Upper lobe of right lung (tissue), 1 donor: ENCODE results near the gene RNF34. TPM values are rescaled to one million over a fixed set of nuclear protein-coding genes. Genes with fewer than 3 reads are reported as not detected.

Source experiments
- ATAC-seq: fragments of 200-7000 bp; cut with Tn5 transposase; one replicate; pipeline ENCODE4 v1.9.1; 2020; ENCODE audit warnings: mild to moderate bottlenecking, moderate library complexity
- DNase-seq: peaks from one replicate; pipeline ENCODE4 v3.0.0-alpha.2; 2020
- H3K27ac ChIP-seq: fragments of 200-600 bp; one replicate; pipeline ENCODE4 v1.8.0; 2022
- H3K27me3 ChIP-seq: fragments of 200-600 bp; one replicate; pipeline ENCODE4 v1.8.0; 2022; ENCODE audit warnings: mild to moderate bottlenecking
- H3K36me3 ChIP-seq: fragments of 200-600 bp; one replicate; pipeline ENCODE4 v1.8.0; 2022
- H3K4me1 ChIP-seq: fragments of 200-600 bp; one replicate; pipeline ENCODE4 v1.8.0; 2022
- H3K4me3 ChIP-seq: fragments of 200-600 bp; one replicate; pipeline ENCODE4 v1.8.0; 2022; ENCODE audit warnings: mild to moderate bottlenecking
- H3K9me3 ChIP-seq: fragments of 200-600 bp; one replicate; pipeline ENCODE4 v1.8.0; 2022
- intact Hi-C: fragments of 100-400 bp; cut with DNase I; formaldehyde crosslinking; loops from one replicate; pipeline ENCODE4 v1.11.0; 2022
- total RNA-seq: library from RNA; stranded (reverse); fragmentation: NEBNext Ultra II Directional; extraction: Animal tissue kit (Norgen Biotek cat#: 25700); gene quantifications from one replicate; pipeline ENCODE4 v1.2.1, GENCODE V29; 2021
- TF ChIP-seq, protein P1 (sequence below): fragments of 200-600 bp; IDR thresholded peaks from one replicate; pipeline ENCODE4 v1.8.0; 2022; ENCODE audit warnings: antibody characterized with exemption
- donor health status: DM: no; HTN: yes; CAD: no; lungs with severe emphysema.

RNF34 gene
- total RNA-seq, 1 donor from 2014 or later = 29.5 TPM

DNA sequence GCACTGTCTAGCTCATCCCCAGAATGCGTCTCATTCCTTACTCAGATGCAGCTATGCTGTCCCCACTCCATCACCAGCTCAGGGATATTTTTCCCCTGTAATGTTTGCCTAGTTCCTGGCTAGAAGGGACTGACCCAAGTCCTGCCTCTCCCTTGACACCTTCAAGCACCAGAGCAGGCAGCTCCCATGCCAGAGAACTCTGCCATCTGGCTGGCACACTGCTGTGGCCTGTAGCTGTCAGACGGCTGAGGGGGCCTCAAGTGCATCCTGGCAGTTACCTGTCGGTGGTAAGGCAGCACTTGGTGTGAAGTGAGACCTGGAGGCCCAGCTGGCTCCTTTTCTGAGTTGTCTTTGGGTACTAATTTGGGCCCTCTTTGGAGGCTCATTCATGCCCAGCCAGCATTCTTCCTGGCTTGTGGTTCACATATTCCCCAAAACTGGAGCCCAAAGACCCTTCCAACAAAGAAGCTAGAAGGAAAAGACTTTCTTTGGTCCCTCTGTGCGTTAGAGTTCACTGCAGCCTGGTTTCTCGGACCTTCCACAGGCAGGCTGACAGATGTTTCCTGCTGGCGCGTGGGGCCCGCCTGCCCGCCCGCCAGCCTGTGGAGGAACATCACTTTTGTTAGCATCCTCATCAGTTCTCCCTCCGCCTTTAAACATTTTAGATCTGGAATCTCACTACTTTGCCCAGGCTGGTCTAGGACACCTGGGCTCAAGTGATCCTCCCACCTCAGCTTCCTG is 33.0 kb downstream of the RNF34 start:
- Histone ChIP-seq H3K36me3 (peaks cover 75% of the 10 kb centered on the region), H3K4me3 (no peak overlapping the region), H3K27me3 (no peaks in the 10 kb centered on the region), H3K9me3 (no peaks in the 10 kb centered on the region), H3K27ac (no peak overlapping the region), H3K4me1 (no peaks in the 10 kb centered on the region)
- intact Hi-C loops = no loop called here
- DNase-seq (no peak), ATAC-seq (no peak)
- TF ChIP-seq, protein P1, sequence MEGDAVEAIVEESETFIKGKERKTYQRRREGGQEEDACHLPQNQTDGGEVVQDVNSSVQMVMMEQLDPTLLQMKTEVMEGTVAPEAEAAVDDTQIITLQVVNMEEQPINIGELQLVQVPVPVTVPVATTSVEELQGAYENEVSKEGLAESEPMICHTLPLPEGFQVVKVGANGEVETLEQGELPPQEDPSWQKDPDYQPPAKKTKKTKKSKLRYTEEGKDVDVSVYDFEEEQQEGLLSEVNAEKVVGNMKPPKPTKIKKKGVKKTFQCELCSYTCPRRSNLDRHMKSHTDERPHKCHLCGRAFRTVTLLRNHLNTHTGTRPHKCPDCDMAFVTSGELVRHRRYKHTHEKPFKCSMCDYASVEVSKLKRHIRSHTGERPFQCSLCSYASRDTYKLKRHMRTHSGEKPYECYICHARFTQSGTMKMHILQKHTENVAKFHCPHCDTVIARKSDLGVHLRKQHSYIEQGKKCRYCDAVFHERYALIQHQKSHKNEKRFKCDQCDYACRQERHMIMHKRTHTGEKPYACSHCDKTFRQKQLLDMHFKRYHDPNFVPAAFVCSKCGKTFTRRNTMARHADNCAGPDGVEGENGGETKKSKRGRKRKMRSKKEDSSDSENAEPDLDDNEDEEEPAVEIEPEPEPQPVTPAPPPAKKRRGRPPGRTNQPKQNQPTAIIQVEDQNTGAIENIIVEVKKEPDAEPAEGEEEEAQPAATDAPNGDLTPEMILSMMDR = no peak

DNA sequence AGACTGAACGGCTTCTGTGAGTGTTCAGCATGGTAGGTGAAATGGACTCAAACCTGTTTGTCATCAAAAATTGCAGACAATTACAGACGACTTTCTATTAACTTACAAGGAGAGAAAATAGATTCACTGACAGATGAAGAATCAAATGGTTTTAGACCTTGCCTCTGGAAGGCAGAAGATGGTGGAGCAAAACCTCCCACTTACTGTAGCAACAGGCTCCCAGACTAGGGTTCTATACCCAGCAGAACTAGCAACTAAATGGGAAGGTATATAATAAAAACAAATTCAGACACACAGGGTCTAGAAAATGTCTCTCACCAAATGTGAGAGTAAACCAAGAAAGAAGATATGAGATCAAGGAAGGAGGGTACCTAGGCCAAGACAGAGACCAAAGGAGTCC is 36.8 kb downstream of the RNF34 start:
- DNase-seq = no peak
- intact Hi-C loops = no loop called here
- no peaks in the 10 kb centered on the region for H3K4me1 ChIP-seq
- no peaks in the 10 kb centered on the region for H3K9me3 ChIP-seq
- ATAC-seq = no peak
- no peak overlapping the region for H3K27ac ChIP-seq
- H3K4me3 ChIP-seq = no peak overlapping the region
- H3K36me3 ChIP-seq = peaks cover 73% of the 10 kb centered on the region
- TF ChIP-seq, protein P1 = no peak
- no peaks in the 10 kb centered on the region for H3K27me3 ChIP-seq

DNA sequence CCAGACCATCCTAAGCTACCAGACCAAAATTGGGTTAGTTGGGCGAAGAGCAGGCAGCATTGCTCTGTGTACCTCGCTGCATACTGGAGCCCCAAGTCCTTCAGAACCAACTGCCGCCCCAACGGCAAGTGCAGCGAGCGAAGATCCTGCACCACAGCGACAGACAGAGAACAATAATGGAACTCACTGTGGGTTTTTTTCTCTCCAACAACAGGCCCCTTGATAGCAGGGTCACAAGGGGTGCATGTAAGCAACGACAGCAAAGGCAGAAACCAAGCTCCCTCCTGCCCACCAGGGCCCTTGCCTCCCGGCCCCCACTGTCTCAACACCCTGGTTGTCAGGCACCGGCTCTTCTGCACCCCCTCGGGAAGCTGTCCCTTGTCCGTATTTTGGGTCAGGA is 39.0 kb downstream of the RNF34 start:
- intact Hi-C loops = no loop called here
- TF ChIP-seq, protein P1 = no peak
- Histone ChIP-seq H3K9me3 (no peaks in the 10 kb centered on the region), H3K27ac (no peak overlapping the region), H3K27me3 (no peaks in the 10 kb centered on the region), H3K36me3 (peaks cover 66% of the 10 kb centered on the region), H3K4me3 (no peak overlapping the region), H3K4me1 (no peaks in the 10 kb centered on the region)
- no peak for DNase-seq
- ATAC-seq = no peak

DNA sequence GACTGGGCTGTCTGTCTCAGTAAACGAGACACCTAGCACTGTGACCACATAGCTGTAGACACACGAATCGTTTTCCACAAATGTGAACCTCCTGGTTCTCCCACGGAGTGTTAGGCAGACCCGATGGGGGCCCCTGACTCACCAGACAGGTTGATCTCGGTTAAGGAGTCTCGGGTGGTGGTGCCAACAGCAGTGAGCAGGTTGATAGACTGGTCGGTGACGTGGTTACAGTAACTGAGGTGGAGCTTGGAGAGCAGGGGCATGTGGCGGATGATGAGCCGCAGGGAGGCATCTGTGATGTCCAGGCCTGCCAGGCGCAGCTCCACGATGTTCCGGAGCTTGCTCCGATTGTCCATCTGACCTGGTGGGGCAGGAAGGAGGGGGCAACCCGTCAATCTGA is 39.8 kb downstream of the RNF34 start:
- TF ChIP-seq, protein P1 = no peak
- ATAC-seq = no peak
- H3K27me3 ChIP-seq = no peaks in the 10 kb centered on the region
- intact Hi-C loops = loop anchor here (10.0 kb wide), 1 partner anchor 105 kb away; no protein-coding TSS in a partner anchor
- no peak overlapping the region for H3K27ac ChIP-seq
- no peak for DNase-seq
- H3K4me3 ChIP-seq = no peak overlapping the region
- H3K36me3 ChIP-seq = peaks cover 62% of the 10 kb centered on the region
- H3K4me1 ChIP-seq = no peaks in the 10 kb centered on the region
- H3K9me3 ChIP-seq = no peaks in the 10 kb centered on the region

DNA sequence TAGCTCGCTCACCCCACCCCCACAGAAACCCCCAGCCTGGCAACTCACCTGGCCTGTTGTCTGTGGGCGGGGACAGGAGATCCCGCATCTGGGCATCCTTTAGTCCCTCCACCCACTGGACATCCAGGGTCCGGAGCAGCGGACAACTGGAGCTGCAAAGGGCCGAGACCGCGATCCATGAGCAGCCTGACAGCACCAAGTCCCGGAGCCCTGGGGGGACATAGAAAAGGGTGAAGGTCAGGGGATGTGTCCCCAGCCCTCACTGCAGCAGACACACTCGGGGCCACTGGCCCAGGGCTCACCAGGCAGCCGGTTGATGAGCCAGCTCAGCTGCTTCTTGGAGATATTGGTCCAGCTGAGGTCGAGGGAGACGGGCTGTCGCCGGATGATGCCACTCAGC is 40.9 kb downstream of the RNF34 start:
- no peak overlapping the region for H3K27ac ChIP-seq
- H3K9me3 ChIP-seq = no peaks in the 10 kb centered on the region
- no peak overlapping the region for H3K4me3 ChIP-seq
- intact Hi-C loops = loop anchor here (10.0 kb wide), 1 partner anchor 106 kb away; no protein-coding TSS in a partner anchor
- ATAC-seq (no peak), DNase-seq (no peak)
- H3K36me3 ChIP-seq = peaks cover 52% of the 10 kb centered on the region
- H3K27me3 ChIP-seq = no peaks in the 10 kb centered on the region
- no peaks in the 10 kb centered on the region for H3K4me1 ChIP-seq
- TF ChIP-seq, protein P1 = no peak
